ENCODE measurements around the gene KSR2. TPM values are rescaled to one million over a fixed set of nuclear protein-coding genes. Genes with fewer than 3 reads are reported as not detected.

Gene KSR2
- total RNA-seq, 1 donor from 2014 or later, result 0.47 TPM

DNA sequence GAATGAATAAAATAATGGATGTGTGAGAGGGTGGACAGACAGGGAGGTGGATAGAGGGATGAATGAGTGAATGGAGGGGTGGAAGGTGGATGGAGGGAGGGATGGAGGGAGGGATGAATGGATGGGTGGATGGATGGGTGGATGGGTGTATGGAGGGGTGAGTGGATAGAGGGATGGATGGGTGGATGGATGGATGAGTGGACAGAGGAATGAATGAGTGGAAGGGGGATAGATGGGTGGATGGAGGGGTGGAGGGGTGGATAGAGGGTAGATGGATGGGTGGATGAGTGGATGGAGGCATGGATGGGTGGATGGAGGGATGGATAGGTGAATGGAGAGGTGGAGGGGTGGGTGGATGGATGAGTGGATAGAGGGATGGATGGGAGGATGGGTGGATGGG, 559.5 kb downstream of the KSR2 start:
- Mint-ChIP-seq H3K9me3 (ENCODE audit: unreplicated experiment) (no peaks in the 10 kb centered on the region), H3K27ac (ENCODE audit: unreplicated experiment) (no peak overlapping the region)

DNA sequence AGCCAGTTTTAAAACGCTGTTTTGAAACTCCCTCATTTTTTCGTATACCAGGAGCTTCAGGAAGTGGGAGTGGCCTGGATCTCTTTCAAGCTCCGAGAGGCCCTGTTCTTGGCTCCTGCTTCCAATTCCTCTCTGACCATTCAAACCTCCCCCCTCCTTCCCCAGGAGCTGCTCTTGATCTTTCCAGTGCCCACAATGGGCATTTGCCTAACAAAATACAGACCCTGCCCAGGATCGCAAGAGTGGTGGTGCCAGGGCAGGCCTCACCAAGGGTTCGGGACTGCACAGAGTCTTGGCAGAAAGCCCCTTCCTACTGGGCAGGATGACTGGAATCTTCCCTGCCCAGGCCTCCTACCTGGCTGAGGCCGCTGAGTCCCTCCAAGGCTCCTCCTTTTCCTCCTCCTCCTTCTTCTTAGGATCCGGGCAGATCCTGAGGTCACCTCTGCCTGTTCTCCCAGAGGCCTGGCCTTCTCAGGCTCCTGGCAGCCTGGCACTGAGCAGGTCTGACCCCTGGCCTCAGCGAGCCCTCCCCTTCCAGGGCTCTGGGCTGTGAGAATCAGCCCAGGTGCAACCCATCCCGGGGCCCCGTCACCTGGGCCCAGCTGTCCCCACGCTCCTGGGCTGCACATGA, 560.5 kb downstream of the KSR2 start:
- Mint-ChIP-seq H3K4me3 (ENCODE audit: unreplicated experiment) (no peak overlapping the region), H3K27ac (ENCODE audit: unreplicated experiment) (no peak overlapping the region), H3K4me1 (ENCODE audit: low read depth, unreplicated experiment) (no peaks in the 10 kb centered on the region), H3K27me3 (ENCODE audit: unreplicated experiment) (peaks cover 4% of the 10 kb centered on the region), H3K36me3 (ENCODE audit: unreplicated experiment) (no peaks in the 10 kb centered on the region), H3K9me3 (ENCODE audit: unreplicated experiment) (no peaks in the 10 kb centered on the region)
- DNase-seq, result no peak
- TF ChIP-seq, protein P1, sequence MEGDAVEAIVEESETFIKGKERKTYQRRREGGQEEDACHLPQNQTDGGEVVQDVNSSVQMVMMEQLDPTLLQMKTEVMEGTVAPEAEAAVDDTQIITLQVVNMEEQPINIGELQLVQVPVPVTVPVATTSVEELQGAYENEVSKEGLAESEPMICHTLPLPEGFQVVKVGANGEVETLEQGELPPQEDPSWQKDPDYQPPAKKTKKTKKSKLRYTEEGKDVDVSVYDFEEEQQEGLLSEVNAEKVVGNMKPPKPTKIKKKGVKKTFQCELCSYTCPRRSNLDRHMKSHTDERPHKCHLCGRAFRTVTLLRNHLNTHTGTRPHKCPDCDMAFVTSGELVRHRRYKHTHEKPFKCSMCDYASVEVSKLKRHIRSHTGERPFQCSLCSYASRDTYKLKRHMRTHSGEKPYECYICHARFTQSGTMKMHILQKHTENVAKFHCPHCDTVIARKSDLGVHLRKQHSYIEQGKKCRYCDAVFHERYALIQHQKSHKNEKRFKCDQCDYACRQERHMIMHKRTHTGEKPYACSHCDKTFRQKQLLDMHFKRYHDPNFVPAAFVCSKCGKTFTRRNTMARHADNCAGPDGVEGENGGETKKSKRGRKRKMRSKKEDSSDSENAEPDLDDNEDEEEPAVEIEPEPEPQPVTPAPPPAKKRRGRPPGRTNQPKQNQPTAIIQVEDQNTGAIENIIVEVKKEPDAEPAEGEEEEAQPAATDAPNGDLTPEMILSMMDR (IDR thresholded peaks at IDR 0.05; ENCODE audit: partially characterized antibody, unreplicated experiment), result no peak

More for the DNA sequence above, 559.5 kb downstream of the KSR2 start:
- no peaks in the 10 kb centered on the region for H3K4me1 Mint-ChIP-seq (ENCODE audit: low read depth, unreplicated experiment)
- TF ChIP-seq, protein P1 (IDR thresholded peaks at IDR 0.05; ENCODE audit: partially characterized antibody, unreplicated experiment), result no peak
- no peak overlapping the region for H3K4me3 Mint-ChIP-seq (ENCODE audit: unreplicated experiment)
- no peaks in the 10 kb centered on the region for H3K36me3 Mint-ChIP-seq (ENCODE audit: unreplicated experiment)
- H3K27me3 Mint-ChIP-seq (ENCODE audit: unreplicated experiment), result peaks cover 4% of the 10 kb centered on the region
- no peak for DNase-seq

DNA sequence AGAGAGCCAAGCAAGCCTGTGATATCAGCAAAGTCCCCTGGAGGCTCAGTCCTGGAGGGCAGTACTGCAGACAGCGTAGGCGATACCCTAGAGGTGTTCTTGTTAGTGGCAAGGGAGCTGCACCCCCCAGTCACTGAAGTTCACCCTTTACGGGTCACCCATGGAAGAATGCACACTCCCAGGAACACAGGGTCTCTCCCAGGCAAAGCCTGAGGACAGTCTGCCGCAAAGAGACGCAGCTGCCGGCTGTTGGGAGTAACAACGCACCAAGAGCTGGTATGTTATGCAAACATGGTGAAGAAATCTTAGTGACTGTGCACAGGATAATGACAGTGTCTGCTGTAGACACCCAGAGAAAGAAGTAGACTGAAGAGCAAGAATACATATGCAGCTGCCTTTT, 563.9 kb downstream of the KSR2 start:
- TF ChIP-seq, protein P1 (IDR thresholded peaks at IDR 0.05; ENCODE audit: partially characterized antibody, unreplicated experiment), result no peak
- Mint-ChIP-seq H3K9me3 (ENCODE audit: unreplicated experiment) (peaks cover 3% of the 10 kb centered on the region), H3K4me1 (ENCODE audit: low read depth, unreplicated experiment) (no peaks in the 10 kb centered on the region), H3K4me3 (ENCODE audit: unreplicated experiment) (no peak overlapping the region), H3K27ac (ENCODE audit: unreplicated experiment) (no peak overlapping the region), H3K36me3 (ENCODE audit: unreplicated experiment) (no peaks in the 10 kb centered on the region), H3K27me3 (ENCODE audit: unreplicated experiment) (peaks cover 4% of the 10 kb centered on the region)
- DNase-seq, result no peak

DNA sequence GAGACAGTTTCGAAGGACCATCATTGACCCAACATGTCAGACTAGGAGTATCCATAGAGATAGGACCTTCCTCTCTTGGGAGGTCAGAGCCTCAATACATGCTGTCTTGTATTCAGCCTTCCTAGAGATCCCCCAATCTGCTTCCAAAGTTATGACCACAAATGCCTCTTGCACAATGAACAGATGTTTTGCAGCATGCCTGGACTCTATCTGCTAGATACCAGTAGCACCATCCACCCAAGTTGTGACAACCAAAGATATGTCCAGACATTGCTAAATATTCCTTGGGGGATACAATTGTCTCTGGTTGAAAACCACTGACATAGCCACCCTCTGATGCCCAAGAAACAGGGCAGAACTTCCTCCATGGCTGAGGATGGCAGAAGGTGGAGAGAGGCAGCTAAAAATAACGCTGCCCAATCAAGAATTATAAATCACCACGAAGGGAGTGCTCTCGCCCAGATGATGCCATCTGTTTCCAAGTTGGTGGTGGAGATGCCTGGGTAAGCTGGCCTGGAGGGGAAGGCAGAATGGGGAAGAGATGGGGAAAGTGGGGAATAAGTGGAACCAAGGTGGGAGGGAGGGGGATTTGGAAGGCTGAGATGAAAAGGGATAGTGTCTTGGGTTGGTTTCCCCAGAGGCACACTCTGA, 564.5 kb downstream of the KSR2 start:
- H3K36me3 Mint-ChIP-seq (ENCODE audit: unreplicated experiment), result no peaks in the 10 kb centered on the region
- DNase-seq, result no peak
- H3K27ac Mint-ChIP-seq (ENCODE audit: unreplicated experiment), result no peak overlapping the region
- H3K27me3 Mint-ChIP-seq (ENCODE audit: unreplicated experiment), result peaks cover 4% of the 10 kb centered on the region
- H3K9me3 Mint-ChIP-seq (ENCODE audit: unreplicated experiment), result peaks cover 4% of the 10 kb centered on the region
- H3K4me1 Mint-ChIP-seq (ENCODE audit: low read depth, unreplicated experiment), result no peaks in the 10 kb centered on the region
- TF ChIP-seq, protein P1 (IDR thresholded peaks at IDR 0.05; ENCODE audit: partially characterized antibody, unreplicated experiment), result no peak
- no peak overlapping the region for H3K4me3 Mint-ChIP-seq (ENCODE audit: unreplicated experiment)

DNA sequence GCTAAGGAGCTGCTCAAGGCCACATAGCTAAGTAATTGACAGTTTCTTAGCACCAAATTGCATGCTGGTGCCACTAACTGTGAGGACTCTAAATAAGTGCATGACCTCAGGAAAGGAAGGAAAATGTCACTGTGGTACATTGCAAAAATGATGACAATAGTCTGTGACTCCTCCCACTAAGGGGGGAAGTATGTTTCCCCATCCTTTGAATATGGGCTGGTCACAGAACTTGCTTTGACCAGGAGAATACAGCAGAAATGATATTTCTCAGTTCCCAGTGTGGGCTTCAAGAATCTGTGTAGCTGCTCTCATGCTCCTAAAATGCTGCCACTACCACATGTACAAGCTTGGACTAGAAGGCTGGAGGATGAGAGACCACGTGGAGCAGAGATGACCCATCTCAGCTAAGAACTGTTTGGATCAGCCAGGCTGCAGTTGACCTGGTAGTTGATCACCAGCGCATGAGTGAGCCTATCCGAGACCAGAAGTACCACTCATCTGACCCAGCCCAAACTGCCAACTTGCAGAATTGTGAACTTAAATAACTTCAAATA, 565.1 kb downstream of the KSR2 start:
- Mint-ChIP-seq H3K4me3 (ENCODE audit: unreplicated experiment) (no peak overlapping the region), H3K27ac (ENCODE audit: unreplicated experiment) (no peak overlapping the region), H3K9me3 (ENCODE audit: unreplicated experiment) (peaks cover 4% of the 10 kb centered on the region), H3K27me3 (ENCODE audit: unreplicated experiment) (peaks cover 4% of the 10 kb centered on the region), H3K4me1 (ENCODE audit: low read depth, unreplicated experiment) (no peaks in the 10 kb centered on the region), H3K36me3 (ENCODE audit: unreplicated experiment) (no peaks in the 10 kb centered on the region)
- DNase-seq, result no peak
- TF ChIP-seq, protein P1 (IDR thresholded peaks at IDR 0.05; ENCODE audit: partially characterized antibody, unreplicated experiment), result no peak
